IPS DF 19.7 (cell line): Measurements from ENCODE around the gene KRTAP9-7.
"Not testable (repeated sequence)": the region's sequence is repeated elsewhere in the genome, so short reads cannot be mapped to it uniquely, and the experiment has no call there.

Experiments used
- DNase-seq: peaks from one replicate; pipeline ENCODE4 v3.0.0-alpha.2; 2013; ENCODE audit warnings: low read depth, low spot score

KRTAP9-7 gene

GRCh38 chr17:41275648-41276190 is at the start of gene KRTAP9-7:
TSS of gene KRTAP9-7 (plus strand) at chr17:41275698. CDS start at chr17:41275698, 0 bp downstream.
- DNase-seq: not testable (repeated sequence)

GRCh38 chr17:41226051-41226450 is 49.4 kb upstream of the KRTAP9-7 start:
- DNase-seq: no peak

- DNase-seq: not testable (repeated sequence)
Observed at GRCh38 chr17:41226598-41227095, 48.9 kb upstream of the KRTAP9-7 start, which contains the start of gene KRTAP9-2. TSS of gene KRTAP9-2 (plus strand) at chr17:41226648. CDS start at chr17:41226655, 7 bp downstream.

- no peak for DNase-seq
Observed at GRCh38 chr17:41230094-41230493, 45.4 kb upstream of the KRTAP9-7 start.

GRCh38 chr17:41231731-41232130 is 43.8 kb upstream of the KRTAP9-7 start:
- DNase-seq: no peak

- DNase-seq: not testable (repeated sequence)
Observed at GRCh38 chr17:41232399-41233105, 42.9 kb upstream of the KRTAP9-7 start, which contains the start of gene KRTAP9-3. TSS of gene KRTAP9-3 (plus strand) at chr17:41232449. CDS start at chr17:41232502, 53 bp downstream.

- DNase-seq: not testable (repeated sequence)
Observed at GRCh38 chr17:41237116-41237515, 38.4 kb upstream of the KRTAP9-7 start.

- DNase-seq: not testable (repeated sequence)
Observed at GRCh38 chr17:41237949-41238437, 37.5 kb upstream of the KRTAP9-7 start, which contains the start of gene KRTAP9-8. TSS of gene KRTAP9-8 (plus strand) at chr17:41237999. CDS start at chr17:41238052, 53 bp downstream.

- not testable (repeated sequence) for DNase-seq
Observed at GRCh38 chr17:41246995-41247787, 28.3 kb upstream of the KRTAP9-7 start.

- not testable (repeated sequence) for DNase-seq
Observed at GRCh38 chr17:41249637-41250240, 25.8 kb upstream of the KRTAP9-7 start, which contains the start of gene KRTAP9-4. TSS of gene KRTAP9-4 (plus strand) at chr17:41249687. CDS start at chr17:41249721, 34 bp downstream.

GRCh38 chr17:41251261-41251660 is 24.2 kb upstream of the KRTAP9-7 start:
- DNase-seq: no peak

- DNase-seq: no peak
Observed at GRCh38 chr17:41254861-41255260, 20.6 kb upstream of the KRTAP9-7 start.

- not testable (repeated sequence) for DNase-seq
Observed at GRCh38 chr17:41255381-41256290, 19.9 kb upstream of the KRTAP9-7 start, which contains the start of gene KRTAP9-9. TSS of gene KRTAP9-9 (plus strand) at chr17:41255384.

GRCh38 chr17:41256291-41256685 is 19.2 kb upstream of the KRTAP9-7 start:
- no peak for DNase-seq

GRCh38 chr17:41258406-41258805 is 17.1 kb upstream of the KRTAP9-7 start:
- no peak for DNase-seq

GRCh38 chr17:41263212-41263611 is 12.3 kb upstream of the KRTAP9-7 start:
- DNase-seq: no peak

- no peak for DNase-seq
Observed at GRCh38 chr17:41264599-41264998, 10.9 kb upstream of the KRTAP9-7 start.

- no peak for DNase-seq
Observed at GRCh38 chr17:41265078-41265477, 10.4 kb upstream of the KRTAP9-7 start, which contains the start of gene KRTAP9-6. TSS of gene KRTAP9-6 (plus strand) at chr17:41265378. CDS start at chr17:41265378, 0 bp downstream.

GRCh38 chr17:41267711-41268110 is 7.8 kb upstream of the KRTAP9-7 start:
- DNase-seq: no peak

GRCh38 chr17:41271323-41271722 is 4.2 kb upstream of the KRTAP9-7 start:
- not testable (repeated sequence) for DNase-seq
